GM21515 (cell line): ENCODE data around the gene KCNK5.

Experiments used
- ATAC-seq: cut with Tn5 transposase; IDR thresholded peaks from one replicate; pipeline ENCODE4 v1.9.1; 2021; ENCODE audit not compliant: unreplicated experiment

Gene KCNK5, protein sequence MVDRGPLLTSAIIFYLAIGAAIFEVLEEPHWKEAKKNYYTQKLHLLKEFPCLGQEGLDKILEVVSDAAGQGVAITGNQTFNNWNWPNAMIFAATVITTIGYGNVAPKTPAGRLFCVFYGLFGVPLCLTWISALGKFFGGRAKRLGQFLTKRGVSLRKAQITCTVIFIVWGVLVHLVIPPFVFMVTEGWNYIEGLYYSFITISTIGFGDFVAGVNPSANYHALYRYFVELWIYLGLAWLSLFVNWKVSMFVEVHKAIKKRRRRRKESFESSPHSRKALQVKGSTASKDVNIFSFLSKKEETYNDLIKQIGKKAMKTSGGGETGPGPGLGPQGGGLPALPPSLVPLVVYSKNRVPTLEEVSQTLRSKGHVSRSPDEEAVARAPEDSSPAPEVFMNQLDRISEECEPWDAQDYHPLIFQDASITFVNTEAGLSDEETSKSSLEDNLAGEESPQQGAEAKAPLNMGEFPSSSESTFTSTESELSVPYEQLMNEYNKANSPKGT

DNA sequence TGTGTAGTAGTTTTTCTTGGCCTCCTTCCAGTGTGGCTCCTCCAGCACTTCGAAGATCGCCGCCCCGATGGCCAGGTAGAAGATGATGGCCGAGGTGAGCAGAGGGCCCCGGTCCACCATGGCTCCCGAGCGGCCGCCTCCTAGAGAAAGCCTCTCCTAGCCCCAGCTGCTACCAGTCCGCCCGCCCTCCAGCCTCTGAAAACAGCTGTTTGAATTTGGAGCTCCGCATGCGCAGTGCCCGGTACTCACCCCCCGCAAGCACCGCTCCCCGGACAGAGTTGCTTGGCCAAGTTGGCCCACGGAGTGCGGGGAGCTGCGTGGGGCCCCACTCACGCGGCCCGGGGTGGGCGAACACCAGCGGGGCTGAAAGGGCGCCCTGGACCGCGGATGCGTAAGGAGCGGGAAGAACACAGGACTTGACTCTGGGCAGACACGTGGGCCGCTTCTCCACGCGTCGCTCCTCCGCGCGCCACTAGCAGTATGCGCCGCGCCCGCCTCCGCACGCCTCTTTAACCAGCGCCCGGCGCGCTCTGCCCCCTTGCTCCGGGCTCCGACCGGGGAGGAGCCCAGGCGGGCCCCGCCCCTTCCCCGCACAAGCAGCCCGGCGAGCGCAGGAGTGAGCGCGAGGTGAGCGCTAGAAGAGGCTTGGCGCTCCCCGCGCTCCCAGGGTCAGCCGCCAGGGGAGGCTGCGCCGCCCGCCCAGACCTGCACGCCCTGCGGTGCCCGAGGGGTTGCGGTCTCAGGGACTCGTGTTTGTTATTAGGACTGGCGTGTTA lies at the start of gene KCNK5:
Gene KCNK5, minus strand, starts transcription at position 484 of the 776 bp plus-strand sequence. Its CDS starts 364 bp downstream, at position 120.
- peak; percentile 69 for ATAC-seq

DNA sequence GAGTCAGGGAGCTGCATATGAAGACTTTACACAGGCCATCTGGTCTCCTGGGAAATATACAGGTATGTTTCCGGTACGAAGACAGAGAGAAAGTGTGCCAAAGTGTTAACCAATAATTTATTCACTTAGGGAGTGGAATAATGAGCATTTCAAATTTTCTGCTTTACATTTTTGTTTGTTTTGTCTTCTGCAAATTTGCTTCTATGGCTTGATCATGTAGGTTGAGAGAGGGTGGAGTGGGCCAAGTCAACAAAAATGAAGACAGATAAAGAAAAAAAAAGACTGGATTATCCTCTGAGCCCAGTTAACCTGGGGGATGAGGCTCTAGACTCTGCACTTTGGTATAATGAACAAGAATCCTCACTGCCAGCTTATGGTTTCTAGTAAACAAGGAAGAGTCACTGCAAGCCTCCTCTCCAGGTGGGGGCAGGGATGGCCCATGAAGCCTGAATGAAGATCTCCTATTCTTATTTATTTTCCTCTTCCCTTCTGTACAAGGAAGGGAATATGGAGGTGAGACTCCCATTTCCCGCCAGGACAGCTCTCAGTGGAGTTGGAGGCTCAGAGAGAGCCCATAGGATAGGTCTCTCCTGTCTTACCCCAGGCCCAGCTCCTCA lies 47.2 kb upstream of the KCNK5 start:
- ATAC-seq, result no peak

DNA sequence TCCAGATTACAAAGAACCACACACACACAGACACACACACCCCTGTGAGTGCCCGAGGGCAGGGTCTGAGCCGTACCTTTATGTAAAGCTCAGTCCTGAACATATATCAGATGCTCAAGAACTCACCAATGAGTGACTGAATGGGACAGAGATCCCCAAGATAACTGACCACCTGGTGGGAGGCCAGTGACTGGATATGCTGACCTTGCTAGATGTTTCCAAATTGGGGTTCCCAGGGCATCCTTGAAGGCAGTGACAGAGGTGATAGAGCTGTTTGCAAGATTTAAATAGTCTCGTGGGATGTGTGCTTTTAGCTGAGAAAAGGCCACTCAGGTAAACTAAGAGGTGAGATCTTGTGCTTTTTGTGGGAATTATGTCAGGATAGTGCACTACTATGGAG lies 45.6 kb upstream of the KCNK5 start:
- no peak for ATAC-seq

DNA sequence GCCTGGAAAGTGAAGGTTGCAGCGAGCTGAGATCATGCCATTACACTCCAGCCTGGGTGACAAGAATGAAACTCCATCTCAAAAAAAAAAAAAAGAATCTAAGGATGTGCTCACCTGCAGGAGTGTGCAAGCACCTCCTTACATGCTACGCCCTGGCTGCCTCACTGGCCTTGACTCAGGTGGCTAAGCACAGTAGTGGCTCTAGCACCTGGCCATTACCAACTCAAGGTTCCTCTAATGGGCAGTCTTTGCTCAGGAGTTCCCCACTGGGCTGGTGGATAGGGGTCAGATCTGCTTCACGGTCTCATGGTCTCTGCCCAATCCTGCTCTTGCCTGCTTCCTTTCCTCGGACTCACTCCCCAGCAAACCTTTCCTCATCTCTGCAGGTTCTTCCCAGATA lies 45.2 kb upstream of the KCNK5 start:
- no peak for ATAC-seq

DNA sequence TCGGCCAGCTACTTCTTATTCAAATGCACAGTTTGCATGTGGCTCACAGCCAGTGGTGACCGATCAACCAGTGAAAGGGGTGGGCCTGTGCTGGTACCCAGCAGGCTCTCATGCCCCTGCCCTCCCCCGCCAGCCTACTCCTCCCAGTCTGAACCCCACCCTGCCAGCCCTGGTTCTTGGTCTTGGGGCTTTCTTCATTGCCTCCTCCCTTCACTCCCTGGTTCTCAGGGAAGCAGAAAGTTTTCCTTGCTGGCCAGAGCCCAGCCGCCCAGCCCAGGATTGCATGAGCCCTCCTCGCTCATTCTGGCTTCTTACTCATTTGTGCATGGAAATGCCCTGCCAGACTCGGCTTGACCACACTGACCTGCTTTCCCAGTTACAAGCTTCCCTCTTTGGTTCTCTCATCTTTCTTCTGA lies 44.1 kb upstream of the KCNK5 start:
- ATAC-seq, result no peak

DNA sequence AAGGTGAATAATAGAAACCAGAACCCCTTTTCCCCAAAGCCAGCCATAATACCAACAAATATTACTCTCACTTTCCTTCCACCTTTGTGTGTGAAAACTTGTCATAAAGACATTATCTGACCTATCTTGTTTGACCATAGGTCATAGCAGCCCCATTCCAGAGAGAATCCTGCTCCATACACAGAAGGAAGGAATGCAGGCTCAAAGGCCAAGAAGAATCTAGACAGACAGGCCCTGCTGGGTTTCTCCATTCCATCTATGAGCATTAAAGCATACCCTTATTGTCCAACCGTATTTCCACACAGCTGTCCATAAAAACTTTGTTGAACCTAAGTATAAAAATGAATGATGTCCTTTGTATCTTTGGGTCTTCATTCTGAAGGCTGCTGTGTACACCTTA lies 40.7 kb upstream of the KCNK5 start:
- ATAC-seq, result no peak

DNA sequence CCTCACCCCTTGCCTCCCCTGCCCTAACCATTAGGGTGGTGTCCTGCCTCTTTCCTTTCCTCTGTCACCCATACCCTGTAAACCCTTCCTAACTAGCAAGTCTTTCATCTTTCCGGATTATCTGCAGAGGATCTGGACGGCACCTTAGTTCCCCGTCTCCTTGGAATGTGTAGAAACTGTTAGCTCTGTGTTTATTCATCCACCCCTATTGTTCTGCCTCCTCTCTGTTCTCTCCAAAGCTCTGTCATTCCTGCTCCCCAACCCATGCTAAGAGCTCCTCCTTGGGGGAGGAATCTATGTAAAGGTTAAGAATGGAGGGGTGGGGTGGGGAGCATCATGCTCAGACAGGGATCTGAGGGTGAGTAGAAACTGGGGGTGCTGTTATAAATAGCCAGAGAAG lies 39.4 kb upstream of the KCNK5 start:
- ATAC-seq, result no peak

DNA sequence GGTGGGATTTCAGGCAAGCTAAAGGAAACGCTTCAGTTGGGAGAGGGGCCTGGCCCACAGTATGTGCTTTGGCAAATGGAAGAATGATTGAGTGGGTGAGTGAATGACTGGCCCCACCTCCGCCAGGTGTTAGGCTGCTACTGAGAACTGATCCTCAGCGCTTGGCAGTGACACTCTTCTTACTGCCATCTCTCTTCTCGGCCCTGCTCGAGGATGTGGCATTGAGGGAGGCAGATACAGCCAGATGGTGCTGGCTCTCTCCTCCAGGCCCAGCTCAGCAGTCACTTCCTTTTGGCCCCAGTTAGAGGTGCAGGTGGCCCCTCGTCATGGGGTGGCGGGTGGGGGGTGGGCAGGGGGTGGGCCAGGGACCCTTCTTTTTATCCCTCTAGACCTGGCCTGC lies 38.9 kb upstream of the KCNK5 start:
- no peak for ATAC-seq

DNA sequence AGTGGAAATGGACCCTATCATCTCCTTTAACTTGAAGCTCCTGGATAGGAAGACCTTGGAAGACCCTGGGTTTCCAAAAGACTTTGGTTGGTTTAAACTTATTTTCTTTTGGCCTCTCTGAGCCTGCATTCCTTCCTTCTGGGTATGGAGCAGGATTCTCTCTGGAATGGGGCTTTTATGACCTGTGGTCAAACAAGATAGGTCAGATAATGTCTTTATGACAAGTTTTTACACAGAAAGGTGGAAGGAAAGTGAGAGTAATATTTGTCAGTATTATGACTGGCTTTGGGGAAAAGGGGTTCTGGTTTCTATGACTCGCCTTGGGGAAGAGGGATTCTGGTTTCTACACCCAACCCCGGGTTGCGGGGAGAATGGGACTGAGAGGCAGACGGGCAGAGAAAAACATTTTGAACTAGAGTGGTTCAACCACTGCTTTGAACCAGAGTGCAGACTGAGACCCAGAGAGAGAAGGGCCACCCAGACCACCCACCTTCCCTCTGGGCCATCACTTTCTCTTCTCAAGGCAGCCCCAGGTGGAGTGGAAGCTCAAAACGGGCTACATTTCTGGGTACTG lies 37.6 kb upstream of the KCNK5 start:
- ATAC-seq, result no peak

DNA sequence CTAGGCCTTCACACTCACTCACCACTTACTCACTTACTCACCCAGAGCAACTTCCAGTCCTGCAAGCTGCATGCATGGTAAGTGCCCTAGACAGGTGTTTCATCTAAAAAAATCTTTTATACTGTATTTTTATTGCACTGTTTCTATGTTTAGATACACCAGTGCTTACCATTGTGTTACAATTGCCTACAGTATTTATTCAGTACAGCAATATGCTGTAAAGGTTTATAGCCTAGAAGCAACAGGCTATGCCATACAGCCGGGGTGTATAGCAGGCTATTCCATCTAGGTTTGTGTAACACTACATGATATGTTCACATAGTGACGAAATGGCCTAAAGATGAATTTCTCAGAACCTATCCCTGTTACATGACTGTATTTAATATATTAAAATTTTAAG lies 37.1 kb upstream of the KCNK5 start:
- ATAC-seq, result no peak

DNA sequence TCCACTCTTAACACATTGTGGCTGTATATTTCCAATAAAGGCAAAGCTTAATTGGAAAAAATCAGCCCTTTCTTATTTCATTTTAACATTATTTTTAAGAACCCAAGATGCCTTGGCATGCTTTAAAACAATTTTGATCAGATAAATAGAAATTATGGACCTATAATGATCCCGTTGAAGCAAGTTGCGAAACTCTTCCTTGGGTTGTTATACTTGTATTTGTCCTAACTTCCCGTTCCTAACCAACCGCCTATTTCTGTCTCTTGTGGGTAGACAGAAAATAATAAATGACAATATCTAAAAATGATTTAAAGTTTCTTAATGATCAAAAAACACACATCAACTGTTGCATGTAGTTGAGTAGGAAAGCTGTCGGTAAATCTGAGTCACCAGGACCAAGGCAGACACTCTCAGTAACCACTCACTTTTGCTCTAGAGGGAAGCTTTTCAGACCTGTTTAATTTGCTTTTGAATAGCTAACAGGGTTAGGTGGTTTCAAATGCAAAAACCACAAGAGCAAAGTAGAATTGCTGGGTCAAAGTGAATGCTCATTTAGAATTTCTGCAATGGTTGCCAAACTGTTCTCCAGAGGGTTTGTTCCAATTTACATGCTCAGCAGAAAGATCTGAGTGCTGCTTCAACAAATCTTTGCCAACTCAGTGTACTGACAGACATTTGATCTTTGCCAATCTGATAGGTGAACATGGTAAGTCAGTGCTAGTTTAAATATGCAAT lies 34.2 kb upstream of the KCNK5 start:
- no peak for ATAC-seq

DNA sequence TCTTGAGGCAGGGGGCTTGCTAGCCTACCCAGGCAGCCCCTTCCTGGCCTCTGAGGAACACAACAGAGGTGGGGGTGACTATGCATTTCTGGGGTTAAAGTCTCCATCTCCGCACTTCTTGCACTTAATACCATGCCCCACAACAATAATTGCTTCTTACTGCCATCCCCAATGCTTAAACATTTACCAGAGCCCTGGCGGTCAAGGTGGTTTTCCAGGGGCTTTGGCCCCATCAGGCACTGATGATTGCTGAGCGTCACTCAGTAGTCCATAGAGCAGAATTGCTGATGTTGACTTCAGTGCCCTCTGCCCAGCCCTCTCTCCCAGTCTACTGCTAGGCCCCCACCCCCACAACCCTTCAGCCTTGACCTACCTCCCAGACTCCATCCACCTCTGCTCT lies 32.5 kb upstream of the KCNK5 start:
- ATAC-seq, result no peak

DNA sequence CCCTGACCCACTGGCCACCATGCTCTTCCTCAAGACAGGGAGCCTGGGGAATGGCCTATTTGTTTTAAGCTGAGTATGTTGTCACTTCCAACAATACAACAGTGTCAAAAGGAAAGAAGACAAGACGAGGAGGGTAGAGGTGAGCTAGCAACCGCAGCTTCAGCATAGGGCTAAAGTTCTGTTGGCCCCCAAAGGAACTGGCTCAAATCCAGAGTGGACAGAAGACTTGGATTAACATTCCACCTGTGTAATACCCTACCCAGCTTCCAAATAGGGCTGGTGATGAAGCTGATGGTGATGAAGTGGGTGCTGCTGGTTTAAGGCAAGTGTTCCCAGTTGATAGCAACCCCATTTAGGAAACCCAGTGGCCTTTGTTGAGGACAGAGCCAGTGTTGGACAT lies 31.7 kb upstream of the KCNK5 start:
- ATAC-seq, result no peak

DNA sequence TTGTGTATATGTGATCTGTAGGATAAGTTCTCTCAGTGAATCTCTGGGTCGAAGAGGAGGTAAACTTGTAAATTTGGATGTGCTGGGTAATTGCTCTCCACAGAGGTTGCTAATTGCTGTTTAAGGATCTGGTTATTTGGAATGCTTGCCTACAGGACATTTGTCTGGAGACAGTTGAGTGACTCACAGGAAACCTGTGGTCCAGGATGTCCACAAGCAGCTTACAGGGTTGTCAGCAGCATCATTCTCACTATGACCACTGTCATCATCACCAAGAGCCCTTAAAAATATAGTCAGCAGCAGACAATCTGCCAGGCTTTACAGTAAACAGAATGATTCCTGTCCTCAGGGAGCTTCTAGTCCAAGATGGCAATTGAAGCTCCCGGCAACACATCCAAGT lies 31.2 kb upstream of the KCNK5 start:
- ATAC-seq, result no peak

DNA sequence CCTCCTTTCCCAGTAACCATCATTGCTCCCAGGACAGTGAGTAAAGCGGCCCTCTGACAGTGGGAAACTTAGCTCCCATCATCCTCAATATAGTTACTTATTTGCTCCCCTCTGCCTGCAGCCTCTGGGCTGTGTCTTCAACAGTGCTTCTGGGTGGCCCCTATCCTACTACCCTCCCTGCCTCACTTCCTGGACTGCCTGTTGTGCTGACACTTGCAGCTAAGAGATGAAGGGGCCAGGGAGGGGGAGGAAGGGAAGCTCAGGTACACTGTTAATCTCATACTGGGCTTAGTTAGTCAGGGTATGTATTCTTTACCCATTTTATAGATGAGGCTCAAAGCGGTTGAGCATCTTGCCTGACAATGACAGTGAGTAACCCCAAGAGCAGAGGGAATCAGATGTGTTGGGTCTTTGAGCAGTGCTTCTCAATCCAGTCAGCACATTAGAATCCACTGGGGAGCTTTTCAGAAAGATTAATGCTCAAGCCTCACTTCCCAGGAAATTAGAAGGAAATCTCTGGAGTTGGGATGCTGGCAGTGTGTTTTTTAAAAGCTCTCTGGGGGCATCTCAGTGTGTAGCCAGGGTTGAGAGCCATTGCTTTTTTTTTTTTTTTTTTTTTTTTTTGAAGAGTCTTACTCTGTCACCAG lies 27.1 kb upstream of the KCNK5 start:
- ATAC-seq, result no peak

DNA sequence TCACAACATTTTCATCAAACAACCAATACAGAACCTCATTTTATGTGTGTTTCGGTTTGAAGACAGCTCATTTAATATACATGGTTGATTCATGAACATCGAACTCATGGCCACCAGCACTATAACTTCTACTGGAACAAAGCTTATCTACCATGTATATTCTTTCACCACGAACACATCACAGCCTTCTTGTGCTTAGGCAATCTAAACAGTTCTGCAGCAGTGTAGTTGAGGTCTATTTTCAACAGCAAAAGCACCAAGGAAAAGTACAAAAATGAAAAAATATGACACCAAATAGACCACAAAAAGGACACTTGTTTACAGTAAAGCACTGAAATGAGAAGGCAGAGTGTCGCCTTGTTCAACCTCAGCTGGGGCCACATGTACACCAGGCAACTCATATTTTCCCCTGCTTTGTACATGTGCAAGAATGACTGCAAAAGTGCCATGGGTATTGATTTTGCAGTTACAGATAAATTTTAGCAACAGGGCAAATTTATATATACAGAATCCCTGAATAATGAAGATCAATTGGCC lies 25.8 kb upstream of the KCNK5 start:
- ATAC-seq, result no peak

DNA sequence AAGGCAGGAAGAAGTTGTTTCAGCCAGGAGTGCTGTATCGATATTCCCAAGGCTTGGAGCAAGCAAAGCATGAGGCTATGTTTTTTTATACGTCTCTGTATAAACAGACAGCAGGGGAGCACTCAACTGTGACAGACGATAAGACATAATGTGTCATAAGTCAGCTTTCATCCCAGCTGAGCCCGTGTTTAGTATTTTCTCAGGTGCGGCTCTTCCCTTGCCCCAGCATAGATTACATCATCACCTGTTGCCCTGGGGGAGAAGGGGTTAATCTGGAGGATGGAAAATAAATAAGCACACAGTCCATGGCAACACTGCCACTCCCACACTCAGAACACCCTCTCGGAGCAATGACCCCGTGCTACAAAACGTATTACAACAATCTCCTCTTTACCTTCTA lies 22.1 kb upstream of the KCNK5 start:
- ATAC-seq, result no peak

DNA sequence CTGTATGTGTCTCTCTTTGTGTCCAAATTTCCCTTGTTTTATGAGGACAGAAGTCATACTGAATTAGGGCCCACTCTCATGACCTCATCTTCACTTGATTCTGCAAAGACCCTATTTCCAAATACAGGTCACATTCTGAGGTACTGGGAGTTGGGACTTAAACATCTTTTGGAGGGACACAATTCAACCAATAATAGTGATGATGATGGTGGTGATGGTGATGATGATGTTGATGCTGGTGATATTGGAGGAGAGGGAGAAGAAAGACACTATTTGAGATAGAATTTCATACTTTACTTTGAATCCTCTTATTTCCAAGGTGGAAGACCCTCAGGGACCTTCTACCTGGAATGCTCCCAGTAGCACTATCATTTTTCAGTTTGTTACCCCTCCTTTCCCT lies 21.2 kb upstream of the KCNK5 start:
- no peak for ATAC-seq

DNA sequence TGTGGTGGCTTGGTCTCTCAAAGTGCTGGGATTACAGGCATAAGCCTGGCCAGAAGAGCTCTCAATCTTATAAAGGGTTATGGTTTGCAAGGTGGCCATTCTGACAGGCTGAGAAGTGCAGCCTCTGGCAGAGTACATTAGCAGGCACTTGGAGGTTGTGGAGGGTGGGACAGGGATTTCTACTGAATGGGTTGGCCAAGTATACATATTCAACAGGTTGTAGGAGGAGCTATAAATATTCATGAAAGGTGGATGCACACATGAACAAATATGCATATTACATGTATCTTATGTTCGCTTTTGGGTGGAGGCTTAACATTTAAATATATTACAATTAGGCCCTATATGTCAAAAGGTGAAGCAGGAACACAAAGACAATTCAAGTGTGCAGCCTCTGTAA lies 20.0 kb upstream of the KCNK5 start:
- no peak for ATAC-seq

DNA sequence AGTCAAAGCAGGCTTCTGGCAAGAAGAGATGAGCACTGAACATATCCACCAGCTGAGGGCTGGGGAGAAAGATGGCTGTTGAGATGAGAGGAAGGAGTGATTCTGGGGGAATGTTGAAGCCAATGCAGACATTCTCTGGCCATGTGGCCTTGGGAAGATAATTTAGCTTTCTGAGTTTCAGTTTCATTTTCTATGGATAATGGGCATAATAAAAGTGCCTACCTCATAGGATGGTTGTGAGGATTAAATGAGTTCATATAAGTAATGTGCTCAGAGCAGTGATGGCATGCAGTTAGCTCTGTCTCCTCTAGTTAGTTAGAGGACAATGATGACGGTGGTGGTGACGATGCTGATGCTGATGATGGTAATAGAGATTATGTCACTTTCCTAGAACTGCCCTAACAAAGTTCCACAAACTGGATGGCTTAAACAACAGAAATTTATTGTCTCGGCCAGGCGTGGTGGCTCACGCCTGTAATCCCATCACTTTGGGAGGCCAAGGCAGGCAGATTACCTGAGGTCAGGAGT lies 18.5 kb upstream of the KCNK5 start:
- no peak for ATAC-seq
